Fibroblast of the aortic adventitia (primary cell): ENCODE results near the gene NENF. TPM values are rescaled to one million over a fixed set of nuclear protein-coding genes. Genes with fewer than 3 reads are reported as not detected.
A peak's percentile ranks its signal among the peaks of the same experiment; 100 is the strongest.

Experiments used
- DNase-seq: peaks from one replicate; pipeline ENCODE4 v3.0.0-alpha.2; 2010; ENCODE audit warnings: low read depth
- H3K4me3 ChIP-seq: 2 replicates; pipeline ENCODE4 v1.5.1; 2011; ENCODE audit warnings: low read depth, mild to moderate bottlenecking, control low read depth, low read length, moderate library complexity
- CTCF ChIP-seq: IDR thresholded peaks from 2 replicates; pipeline ENCODE4 v1.5.1; 2011; ENCODE audit warnings: mild to moderate bottlenecking, low read length, control low read depth, inconsistent platforms; ENCODE audit not compliant: insufficient read depth
- total RNA-seq: library from RNA; depleted of rRNA; stranded (reverse); fragments of >200 nt; gene quantifications from 2 replicates; pipeline ENCODE4 v1.2.3, GENCODE V29; 2012; ENCODE audit warnings: low replicate concordance

NENF gene
- total RNA-seq, 1 donor = 43.3 TPM

- peak; percentile 58 for DNase-seq
- H3K4me3 ChIP-seq = no peak overlapping the region
- TF ChIP-seq CTCF = no peak
Measured at GRCh38 chr1:212484701-212485570, 52.2 kb downstream of the NENF start.

GRCh38 chr1:212485571-212485912 is 52.8 kb downstream of the NENF start:
- no peak for DNase-seq
- TF ChIP-seq CTCF = no peak
- no peak overlapping the region for H3K4me3 ChIP-seq

GRCh38 chr1:212485913-212486618 is 53.3 kb downstream of the NENF start:
- no peak overlapping the region for H3K4me3 ChIP-seq
- TF ChIP-seq CTCF = no peak
- DNase-seq = peak; percentile 88

GRCh38 chr1:212486619-212486975 is 53.9 kb downstream of the NENF start:
- DNase-seq = no peak
- no peak for TF ChIP-seq CTCF
- H3K4me3 ChIP-seq = no peak overlapping the region

- no peak overlapping the region for H3K4me3 ChIP-seq
- no peak for DNase-seq
- no peak for TF ChIP-seq CTCF
Measured at GRCh38 chr1:212487286-212487685, 54.6 kb downstream of the NENF start.

GRCh38 chr1:212487774-212488435 is 55.2 kb downstream of the NENF start:
- no peak for DNase-seq
- TF ChIP-seq CTCF = no peak
- H3K4me3 ChIP-seq = no peak overlapping the region
